HUES6 (cell line): ENCODE results near the gene PITHD1.
A peak's percentile ranks its signal among the peaks of the same experiment; 100 is the strongest.
"Not testable (repeated sequence)": the region's sequence is repeated elsewhere in the genome, so short reads cannot be mapped to it uniquely, and the experiment has no call there.

Experiments used
- H3K27ac ChIP-seq: 2 replicates; pipeline ENCODE4 v1.7.0; 2013; ENCODE audit warnings: low read depth, mild to moderate bottlenecking, low read length, inconsistent platforms
- H3K27me3 ChIP-seq: 2 replicates; pipeline ENCODE4 v1.6.1; 2013; ENCODE audit warnings: low read length; ENCODE audit not compliant: control insufficient read depth, insufficient read depth
- H3K36me3 ChIP-seq: 2 replicates; pipeline ENCODE4 v1.6.1; 2013; ENCODE audit warnings: low read length; ENCODE audit not compliant: control insufficient read depth, insufficient read depth
- H3K4me1 ChIP-seq: 2 replicates; pipeline ENCODE4 v1.6.1; 2013; ENCODE audit warnings: low read length; ENCODE audit not compliant: control insufficient read depth, insufficient read depth
- H3K4me3 ChIP-seq: 2 replicates; pipeline ENCODE4 v1.5.1; 2013; ENCODE audit warnings: low read depth, low read length
- H3K9ac ChIP-seq: one replicate; pipeline ENCODE4 v1.6.1; 2013; ENCODE audit warnings: mild to moderate bottlenecking, low read length
- H3K9me3 ChIP-seq: 2 replicates; pipeline ENCODE4 v1.6.1; 2013; ENCODE audit warnings: low read depth, low read length; ENCODE audit not compliant: control insufficient read depth, insufficient read depth

Gene PITHD1

GRCh38 chr1:23793861-23794731, 15.9 kb downstream of the PITHD1 start:
- Histone ChIP-seq H3K27me3 (no peaks in the 10 kb centered on the region), H3K4me1 (peaks cover 19% of the 10 kb centered on the region), H3K27ac (no peak overlapping the region), H3K4me3 (no peak overlapping the region), H3K9ac (no peak overlapping the region), H3K9me3 (no peaks in the 10 kb centered on the region), H3K36me3 (peaks cover 51% of the 10 kb centered on the region)

DNA sequence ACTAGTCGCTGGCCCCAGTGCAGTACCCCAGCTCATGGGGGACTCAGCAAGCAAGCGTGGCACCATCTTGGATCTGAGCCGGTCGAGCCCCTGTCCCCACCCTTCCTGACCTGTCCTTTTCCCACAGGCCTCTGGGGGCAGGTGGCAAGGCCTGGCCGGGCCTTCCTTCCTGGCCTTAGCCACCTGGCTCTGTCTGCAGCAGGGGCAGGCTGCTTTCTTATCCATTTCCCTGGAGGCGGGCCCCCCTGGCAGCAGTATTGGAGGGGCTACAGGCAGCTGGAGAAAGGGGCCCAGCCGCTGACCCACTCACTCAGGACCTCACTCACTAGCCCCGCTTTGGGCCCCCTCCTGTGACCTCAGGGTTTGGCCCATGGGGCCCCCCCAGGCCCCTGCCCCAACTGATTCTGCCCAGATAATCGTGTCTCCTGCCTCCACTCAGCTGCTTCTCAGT, 16.5 kb downstream of the PITHD1 start:
- peaks cover 51% of the 10 kb centered on the region for H3K36me3 ChIP-seq
- not testable (repeated sequence) for H3K9ac ChIP-seq, H3K27ac ChIP-seq

DNA sequence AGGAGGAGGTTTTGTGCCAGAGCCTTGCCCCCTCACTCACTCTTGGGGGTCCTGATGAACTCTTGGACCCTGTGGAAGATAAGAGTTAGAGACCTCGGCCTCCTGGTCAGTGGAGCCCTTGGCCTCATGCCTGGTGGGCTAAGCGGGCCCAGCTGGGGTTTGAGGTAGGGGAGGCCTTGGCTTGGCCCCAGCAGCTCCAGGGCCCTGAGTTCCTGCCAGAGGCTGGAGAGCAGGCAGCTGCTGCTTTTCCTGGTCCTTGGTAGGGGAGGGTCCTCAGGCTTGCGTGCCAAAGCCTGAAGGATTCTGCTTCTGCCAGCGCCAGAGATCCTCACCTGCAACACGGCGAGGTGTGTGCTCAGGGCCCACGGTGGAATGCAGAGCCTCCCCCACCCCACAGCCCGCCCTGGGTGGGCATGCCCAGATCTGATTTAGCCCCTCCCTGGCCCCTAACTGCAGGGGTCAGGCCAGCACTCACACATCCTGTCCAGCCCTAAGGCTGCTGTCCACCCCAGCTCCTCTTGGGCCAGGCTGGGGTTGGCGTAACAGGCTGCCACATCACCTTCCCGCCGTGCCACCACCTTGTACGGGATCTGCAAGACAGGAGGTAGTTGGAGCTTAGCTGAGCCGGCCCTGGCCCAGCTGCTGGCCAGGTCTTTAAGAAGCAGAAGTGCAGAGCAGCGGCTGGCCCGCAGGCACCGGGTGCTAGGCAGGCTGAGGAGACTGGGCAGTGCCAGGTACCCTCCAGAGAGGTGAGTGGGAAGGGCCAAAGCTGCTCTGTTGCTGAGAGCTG, 17.7 kb downstream of the PITHD1 start:
- no peak overlapping the region for H3K27ac ChIP-seq
- H3K4me1 ChIP-seq, result peaks cover 12% of the 10 kb centered on the region
- peaks cover 51% of the 10 kb centered on the region for H3K36me3 ChIP-seq
- H3K9me3 ChIP-seq, result no peaks in the 10 kb centered on the region
- H3K27me3 ChIP-seq, result no peaks in the 10 kb centered on the region
- no peak overlapping the region for H3K9ac ChIP-seq
- H3K4me3 ChIP-seq, result no peak overlapping the region

More for the DNA sequence above, 16.5 kb downstream of the PITHD1 start:
- H3K4me3 ChIP-seq, H3K27me3 ChIP-seq, H3K9me3 ChIP-seq: not testable (repeated sequence)
- H3K4me1 ChIP-seq, result peaks cover 19% of the 10 kb centered on the region

GRCh38 chr1:23796466-23797271, 18.5 kb downstream of the PITHD1 start:
- peaks cover 2% of the 10 kb centered on the region; the same call in 1 of the 2 replicates for H3K27me3 ChIP-seq
- H3K9ac ChIP-seq, result no peak overlapping the region
- no peak overlapping the region for H3K27ac ChIP-seq
- no peak overlapping the region for H3K4me3 ChIP-seq
- no peaks in the 10 kb centered on the region for H3K9me3 ChIP-seq
- H3K4me1 ChIP-seq, result peaks cover 12% of the 10 kb centered on the region
- peaks cover 51% of the 10 kb centered on the region for H3K36me3 ChIP-seq

- Histone ChIP-seq H3K9ac (no peak overlapping the region), H3K9me3 (no peaks in the 10 kb centered on the region), H3K36me3 (peaks cover 51% of the 10 kb centered on the region), H3K27ac (no peak overlapping the region), H3K4me3 (no peak overlapping the region), H3K27me3 (peaks cover 8% of the 10 kb centered on the region; the same call in 1 of the 2 replicates), H3K4me1 (peaks cover 7% of the 10 kb centered on the region)
These were observed 19.5 kb downstream of the PITHD1 start for GRCh38 chr1:23797478-23798448.

DNA sequence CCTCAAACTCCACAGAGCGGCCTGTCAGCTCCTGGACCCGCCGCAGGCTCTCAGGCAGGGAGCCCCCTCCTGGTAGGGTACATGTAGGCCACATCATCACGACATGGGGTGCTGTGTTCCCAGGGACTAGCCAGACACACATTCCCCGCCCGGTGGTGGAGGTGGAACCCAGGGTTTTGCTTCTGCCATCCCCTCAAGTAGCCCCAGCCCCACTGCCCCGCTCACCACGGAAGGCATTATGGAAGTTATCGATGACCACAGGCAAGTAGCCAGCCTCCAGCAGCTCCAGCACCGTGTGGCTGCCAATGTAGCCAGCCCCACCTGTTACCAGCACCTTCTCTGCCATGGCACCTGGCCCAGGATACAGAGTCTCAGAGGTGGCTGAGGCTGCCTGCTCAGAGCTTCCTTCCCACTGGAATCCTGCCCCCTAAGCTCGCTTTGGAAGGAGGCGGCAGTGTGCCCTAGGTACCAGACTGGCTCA, 20.5 kb downstream of the PITHD1 start:
- Histone ChIP-seq H3K27me3 (peaks cover 8% of the 10 kb centered on the region; the same call in 1 of the 2 replicates), H3K9ac (peak overlapping the region; percentile 90), H3K4me1 (peaks cover 7% of the 10 kb centered on the region), H3K36me3 (peaks cover 43% of the 10 kb centered on the region), H3K4me3 (peak overlapping the region; percentile 74; the same call in 1 of the 2 replicates), H3K9me3 (no peaks in the 10 kb centered on the region), H3K27ac (no peak overlapping the region; the same call in 1 of the 2 replicates)

GRCh38 chr1:23799255-23799569, 21.0 kb downstream of the PITHD1 start:
- Histone ChIP-seq H3K4me1 (peaks cover 7% of the 10 kb centered on the region), H3K27me3 (peaks cover 8% of the 10 kb centered on the region; the same call in 1 of the 2 replicates), H3K4me3 (peak overlapping the region; percentile 74), H3K9ac (peak overlapping the region; percentile 90), H3K27ac (peak overlapping the region; percentile 39; the same call in 1 of the 2 replicates), H3K36me3 (peaks cover 40% of the 10 kb centered on the region), H3K9me3 (no peaks in the 10 kb centered on the region)

GRCh38 chr1:23799570-23800399, 21.6 kb downstream of the PITHD1 start:
- peaks cover 7% of the 10 kb centered on the region for H3K4me1 ChIP-seq
- peaks cover 36% of the 10 kb centered on the region for H3K36me3 ChIP-seq
- peak overlapping the region; percentile 90 for H3K9ac ChIP-seq
- H3K4me3 ChIP-seq, result peak overlapping the region; percentile 74
- H3K27ac ChIP-seq, result peak overlapping the region; percentile 39; the same call in 1 of the 2 replicates
- no peaks in the 10 kb centered on the region for H3K9me3 ChIP-seq
- H3K27me3 ChIP-seq, result peaks cover 8% of the 10 kb centered on the region; the same call in 1 of the 2 replicates
